GM21825 (cell line): Measurements from ENCODE around the gene FADD.

Source experiments
- ATAC-seq: cut with Tn5 transposase; IDR thresholded peaks from one replicate; pipeline ENCODE4 v1.9.1; 2021; ENCODE audit warnings: mild to moderate bottlenecking, moderate library complexity; ENCODE audit not compliant: unreplicated experiment

FADD gene

DNA sequence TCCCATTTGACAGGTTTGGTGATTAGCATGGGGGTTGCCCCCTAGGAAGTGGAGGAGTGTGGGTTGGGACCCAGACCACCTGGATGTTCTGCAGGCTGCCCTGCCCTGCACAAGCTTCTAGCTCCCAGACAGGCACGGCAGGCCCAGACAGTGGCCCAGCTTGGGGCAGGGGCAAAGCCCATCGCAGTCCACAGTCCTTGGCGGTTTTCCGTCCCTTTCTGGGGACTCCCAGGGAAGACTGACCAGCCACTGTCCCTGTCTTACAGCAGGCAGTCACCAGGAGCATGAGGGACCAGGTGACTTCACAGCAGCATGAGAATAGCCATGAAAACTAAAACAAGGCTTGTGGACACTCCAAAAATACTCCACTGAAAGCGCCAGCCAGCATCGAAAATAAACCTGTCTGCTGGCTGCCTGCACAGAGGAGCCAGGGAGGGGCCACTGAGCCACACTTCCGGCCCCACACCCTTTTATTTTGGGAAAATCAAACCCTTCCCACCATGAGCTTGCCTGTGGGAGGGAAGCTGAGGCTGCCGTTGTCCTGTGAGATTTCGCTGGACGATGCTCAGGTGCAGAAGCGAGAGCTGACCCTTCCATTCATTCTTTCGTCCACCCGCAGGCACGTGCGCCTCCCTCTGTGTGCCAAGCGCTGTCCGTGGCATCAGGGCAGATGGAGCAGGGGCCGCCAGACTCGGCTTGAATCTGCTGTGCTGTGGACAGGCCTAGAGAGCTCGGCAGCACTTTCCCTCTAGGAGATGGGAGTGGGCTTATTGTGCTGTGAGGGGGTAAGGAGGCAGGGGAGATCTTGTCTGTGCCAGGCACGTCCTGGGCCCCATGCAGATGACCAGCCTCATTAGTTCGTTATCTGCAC, 28.0 kb downstream of the FADD start:
- ATAC-seq = no peak

DNA sequence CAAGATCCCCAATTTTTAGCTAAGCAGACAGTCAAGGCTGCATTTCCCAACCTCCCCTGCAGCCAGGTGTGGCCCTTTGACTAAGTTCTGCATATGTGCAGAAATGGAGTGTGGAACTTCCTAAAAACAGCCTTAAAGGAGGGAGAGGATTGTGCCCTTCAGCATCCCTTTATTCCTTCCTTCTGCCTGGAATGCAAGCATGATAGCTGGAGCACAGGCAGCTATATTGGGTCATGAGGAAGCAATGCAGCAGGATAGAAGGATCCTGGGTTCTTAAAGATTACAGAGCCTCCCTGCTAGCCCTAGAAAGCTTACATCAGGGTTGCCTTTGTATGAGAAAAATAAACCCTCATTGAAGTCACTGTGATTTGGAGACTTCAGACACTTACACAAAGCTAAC, 29.9 kb downstream of the FADD start:
- ATAC-seq = no peak

DNA sequence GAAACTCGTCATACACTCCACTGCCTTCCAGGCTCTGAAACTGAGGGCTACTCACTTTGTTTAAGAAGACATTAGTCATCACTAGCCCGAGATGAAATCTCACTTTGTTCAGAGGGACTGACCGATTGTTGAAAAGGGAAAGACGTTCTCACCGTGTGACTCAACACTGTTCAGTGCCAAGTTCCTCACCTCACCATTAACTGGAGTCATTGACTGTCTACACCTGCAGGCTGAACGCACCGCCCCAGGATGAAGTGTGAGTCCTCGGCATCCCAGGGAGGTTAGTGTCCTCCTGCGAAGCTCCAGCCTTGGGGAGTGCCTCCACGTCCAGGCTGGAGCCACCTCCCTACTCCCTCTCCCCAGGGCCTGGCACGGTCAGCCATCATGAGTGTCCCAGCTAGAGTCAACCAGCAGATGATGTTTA, 30.4 kb downstream of the FADD start:
- no peak for ATAC-seq

DNA sequence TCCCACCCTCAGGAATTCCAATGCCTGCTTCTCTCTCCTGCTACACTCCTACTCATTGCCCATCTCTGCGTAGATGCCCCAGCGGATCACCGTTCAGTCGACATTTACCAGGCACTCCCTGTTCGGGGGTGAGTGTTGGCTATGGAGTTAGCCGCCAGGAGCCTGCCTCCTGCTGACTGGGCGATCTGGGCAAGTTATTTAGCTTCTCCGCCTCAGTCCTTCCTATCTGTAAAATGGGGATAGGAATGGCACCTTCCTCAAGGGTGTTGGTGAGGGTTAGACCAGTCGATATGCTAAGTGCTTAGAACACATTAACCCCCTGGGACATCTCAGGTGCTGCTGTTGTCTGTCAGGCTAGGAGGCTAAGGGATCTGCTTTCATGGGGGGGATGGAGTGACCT, 30.9 kb downstream of the FADD start:
- ATAC-seq = no peak

DNA sequence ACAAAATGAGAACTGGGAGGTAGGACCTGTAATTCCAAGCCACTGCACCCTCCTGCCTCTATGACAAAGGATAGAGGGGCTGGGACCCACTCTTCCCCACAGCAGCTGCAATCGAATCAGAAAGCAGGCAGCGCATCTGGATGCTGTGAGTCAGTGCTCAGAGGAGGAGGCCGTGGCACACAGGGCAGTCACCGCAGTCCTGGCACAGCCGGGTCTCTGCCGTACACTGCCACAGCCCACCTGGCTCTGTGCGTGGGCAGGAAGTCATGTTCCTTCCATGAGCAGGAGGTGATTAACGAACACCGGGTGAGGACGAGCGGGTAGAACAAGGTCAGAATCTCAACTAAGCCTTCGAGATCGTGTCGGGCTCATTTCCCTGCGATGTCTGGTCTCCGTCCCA, 37.2 kb downstream of the FADD start:
- no peak for ATAC-seq

DNA sequence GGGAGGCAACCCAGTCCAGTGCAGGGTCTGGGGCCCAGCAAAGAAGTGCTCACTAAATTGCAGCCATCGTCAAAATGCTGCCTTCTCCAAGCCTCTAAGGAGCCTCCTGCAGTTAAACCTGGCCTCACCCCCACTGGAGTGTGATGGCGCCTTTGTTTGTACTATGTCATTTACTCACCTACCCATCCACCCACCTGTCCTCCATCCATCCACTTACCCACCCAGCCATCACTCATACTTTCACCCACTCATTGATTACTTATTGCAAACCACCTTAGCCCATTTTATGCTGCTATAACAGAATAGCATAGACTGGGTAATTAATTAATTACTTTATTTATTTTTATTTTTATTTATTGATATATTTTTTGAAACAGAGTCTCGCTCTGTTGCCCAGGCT, 38.6 kb downstream of the FADD start:
- ATAC-seq = no peak

DNA sequence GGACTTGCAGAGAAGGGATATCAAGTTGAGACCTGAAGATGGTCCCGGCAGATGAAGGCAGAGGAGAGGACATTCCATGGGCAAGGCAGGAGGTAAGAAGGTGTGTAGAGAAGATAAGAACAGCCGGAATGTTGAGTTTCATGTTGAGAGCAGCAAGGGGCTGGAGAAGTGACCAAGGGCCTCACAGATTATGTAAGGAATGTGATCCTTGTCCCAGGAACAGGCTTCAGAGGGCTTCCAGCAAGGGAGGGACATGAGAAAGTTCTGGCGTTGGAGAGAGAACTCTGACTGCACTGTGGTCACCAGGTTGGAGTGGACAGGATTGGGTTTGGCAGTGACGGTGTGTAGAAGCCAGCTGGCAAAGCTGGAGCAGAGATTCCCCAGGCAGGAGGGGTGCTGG, 39.8 kb downstream of the FADD start:
- no peak for ATAC-seq

DNA sequence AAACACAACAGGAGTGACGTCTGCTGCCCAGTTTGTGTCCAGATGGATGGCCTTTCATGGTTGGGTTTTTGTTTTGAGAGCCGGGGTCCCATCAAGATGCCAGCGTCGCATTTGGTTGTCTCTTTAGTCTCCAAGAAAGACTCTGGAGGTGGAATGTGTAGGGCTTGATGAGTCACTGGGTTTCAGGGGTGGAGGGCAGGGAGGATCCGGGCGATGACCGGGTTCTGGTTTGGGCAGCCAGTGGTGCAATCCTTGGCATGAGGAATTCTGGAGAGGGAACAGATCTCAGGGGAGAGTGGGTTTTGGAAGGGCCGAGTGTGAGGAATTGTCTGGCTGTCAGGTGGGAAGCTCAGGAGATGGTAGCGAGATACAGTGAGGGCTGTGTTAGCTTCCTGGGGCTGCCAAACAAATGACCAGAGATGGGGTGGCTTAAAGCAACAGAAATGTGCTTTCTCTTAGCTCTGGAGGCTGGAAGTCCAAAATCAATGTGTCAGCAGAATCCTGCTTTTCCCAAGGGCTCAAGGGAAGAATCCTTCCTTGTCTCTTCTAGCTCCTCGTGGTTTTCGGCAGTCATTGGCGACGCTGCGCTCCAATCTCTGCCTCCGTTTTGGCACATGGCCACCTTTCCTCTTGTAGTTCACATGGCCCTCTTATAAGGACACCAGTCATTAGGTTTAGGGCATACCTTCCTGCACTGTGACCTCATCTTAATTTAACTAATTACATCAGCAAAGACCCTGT, 41.0 kb downstream of the FADD start:
- no peak for ATAC-seq

DNA sequence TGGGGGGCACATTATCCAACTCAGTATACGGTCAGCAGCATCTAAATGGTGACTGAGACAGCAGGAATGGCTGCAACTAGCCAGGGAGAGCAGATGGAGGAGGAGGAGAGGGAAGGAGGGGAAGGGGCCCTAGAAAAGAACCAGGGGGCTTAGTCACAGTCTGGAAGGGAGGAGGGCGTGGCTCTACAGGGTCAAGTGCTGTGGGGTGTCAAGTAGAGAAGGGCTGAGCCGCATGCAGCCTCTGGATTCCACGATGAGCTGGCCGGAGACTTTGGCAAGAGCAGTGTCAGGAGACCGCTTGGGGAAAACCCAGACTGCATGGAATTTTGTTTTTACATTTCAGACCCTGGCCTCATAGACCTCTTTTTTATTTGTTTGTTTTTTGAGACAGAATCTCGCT, 41.6 kb downstream of the FADD start:
- ATAC-seq = no peak

DNA sequence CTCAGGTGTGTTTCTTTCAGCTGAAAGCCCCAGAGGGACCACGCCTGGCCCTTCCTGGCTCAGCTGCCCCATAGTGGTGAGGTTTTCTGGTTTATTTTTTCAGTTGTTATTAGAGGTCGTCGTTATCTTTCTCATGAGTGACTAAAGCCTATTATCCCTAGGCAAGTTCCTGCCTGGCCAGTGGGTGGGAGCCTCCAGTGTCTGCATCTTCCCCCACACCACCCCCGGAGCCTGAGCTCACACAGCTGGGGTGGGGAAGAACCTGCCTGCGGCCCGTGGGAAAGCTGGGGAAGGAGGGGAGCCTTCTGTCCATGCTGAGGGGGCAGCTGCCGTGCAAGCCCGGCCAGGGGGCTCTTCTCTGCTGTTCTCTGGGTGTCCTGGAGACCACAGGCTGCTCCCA, 43.1 kb downstream of the FADD start:
- ATAC-seq = no peak

DNA sequence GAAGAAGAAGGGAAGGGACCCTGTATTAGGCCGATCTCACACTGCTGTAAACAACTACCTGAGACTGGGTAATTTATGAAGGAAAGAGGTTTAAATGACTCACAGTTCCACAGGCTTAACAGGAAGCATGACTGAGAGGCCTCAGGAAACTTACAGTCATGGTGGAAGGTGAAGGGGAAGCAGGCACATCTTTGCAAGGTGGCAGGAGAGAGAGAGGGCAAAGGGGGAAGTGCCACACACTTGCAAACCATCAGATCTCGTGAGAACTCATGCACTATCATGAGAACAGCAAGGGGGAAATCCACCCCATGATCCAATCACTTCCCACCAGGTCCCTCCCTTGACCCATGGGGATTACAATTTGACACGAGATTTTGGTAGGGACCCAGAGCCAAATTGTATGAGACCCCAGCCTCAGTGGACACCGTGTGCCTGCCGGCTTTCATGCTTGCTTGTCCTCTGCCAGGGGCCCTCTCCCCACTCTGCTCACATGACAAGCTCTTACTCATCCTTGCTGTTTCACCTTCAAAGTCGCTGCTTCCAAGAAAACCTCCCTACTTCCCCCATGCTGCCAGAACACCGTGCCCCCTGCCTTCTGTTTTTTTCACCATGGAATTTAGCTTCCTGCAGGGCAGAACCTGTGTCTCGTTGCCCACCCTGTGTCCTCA, 44.1 kb downstream of the FADD start:
- no peak for ATAC-seq

DNA sequence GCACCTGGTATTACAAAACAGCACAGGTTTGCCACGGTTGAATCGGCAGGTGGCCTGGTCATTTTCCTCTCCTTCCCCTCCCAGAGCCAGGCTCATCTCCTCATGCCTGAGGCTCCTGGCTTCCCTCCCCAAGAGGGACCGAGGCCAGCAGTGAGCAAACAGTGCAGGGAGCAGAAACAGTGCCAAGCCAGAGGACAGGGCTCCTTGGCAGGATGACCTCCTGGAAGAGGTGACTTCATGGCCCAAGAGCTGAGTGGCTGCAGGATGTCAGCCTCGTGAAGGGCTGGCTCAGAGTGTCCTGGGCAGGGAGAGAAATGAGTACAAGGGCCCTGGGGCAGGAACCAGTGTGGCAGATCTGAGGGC, 44.6 kb downstream of the FADD start:
- ATAC-seq = no peak

DNA sequence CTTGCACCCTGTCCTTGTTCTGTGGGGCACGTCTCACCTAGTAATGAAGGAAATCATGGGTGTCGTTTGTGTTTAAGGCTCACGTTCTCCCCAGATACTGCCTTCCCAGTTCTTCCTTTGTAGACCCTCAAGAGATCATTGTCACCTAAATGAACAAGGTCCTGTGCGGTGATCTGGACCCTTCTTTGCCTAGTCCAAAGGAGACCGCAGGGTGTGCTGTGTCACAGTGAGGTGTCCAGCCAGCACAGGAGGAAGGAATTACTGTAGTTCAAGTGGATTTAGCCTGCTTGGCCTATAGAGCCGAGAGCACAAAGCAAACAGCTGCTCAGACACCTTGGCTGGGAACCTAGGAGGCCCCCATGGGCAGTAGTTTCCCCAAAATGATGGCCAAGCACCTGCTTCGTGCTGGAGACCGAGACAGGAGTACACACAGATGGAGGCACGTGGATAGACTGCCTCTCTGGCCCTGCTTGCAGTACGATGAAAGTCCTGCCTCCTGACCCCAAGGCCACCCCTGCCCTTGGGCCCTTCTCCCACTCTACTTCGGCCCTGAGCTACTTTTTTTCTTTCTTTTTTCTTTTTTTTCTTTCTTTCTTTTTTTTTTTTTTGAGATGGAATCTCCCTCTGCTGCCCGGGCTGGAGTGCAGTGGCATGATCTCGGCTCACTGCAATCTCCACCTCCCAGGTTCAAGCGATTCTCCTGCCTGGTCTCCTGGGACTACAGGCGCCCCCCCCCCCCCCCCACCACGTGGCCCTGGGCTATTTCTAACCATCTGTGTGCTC, 48.0 kb downstream of the FADD start:
- no peak for ATAC-seq

DNA sequence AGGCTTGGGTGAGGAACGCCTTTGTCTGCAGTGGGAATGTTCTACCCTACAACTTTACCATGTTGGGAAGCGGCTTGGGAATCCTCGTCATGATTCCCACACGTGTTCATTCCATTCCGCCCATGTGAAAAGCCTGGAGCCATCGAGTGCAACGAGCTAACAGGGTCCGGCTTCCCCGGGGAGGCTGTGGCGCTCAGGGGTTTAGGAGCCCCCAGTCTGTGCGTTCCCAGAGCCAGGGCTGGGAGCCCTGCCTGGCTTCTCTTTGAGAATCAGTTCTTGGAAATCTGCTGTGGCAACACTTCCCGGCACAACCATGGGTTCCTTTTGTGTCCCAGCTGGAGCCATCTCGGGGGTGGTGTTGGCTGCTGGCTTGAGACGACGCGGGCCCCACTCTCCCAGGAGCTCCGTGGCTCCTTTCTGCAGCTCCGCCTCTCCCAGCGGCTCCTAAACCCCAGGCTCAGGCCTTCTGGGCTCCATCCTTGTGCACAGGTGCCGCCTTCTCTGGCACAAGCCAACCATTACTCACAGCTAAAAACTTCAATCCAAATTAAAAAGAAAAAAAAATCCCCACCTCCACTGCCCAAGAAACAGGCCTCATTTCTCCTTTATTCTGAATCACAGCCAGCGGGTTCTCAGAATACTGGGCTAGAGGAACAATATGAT, 48.7 kb downstream of the FADD start:
- no peak for ATAC-seq

DNA sequence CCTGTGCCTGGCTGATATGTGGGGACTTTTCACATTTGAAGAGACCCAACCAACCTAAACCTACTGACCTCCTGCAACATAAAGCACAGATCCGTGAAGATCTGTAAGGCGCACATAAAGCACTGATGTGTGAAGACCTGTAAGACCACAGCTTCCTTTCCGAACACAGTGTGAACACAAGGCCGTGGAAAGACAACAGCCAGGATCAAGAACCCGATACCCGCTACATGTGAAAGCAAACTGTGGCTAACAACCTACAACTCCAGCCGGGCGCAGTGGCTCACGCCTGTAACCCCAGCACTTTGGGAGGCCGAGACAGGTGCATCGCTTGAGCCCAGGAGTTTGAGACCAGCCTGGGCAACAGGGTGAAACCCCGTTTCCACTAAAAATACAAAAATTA, 49.7 kb downstream of the FADD start:
- peak; percentile 49 for ATAC-seq

DNA sequence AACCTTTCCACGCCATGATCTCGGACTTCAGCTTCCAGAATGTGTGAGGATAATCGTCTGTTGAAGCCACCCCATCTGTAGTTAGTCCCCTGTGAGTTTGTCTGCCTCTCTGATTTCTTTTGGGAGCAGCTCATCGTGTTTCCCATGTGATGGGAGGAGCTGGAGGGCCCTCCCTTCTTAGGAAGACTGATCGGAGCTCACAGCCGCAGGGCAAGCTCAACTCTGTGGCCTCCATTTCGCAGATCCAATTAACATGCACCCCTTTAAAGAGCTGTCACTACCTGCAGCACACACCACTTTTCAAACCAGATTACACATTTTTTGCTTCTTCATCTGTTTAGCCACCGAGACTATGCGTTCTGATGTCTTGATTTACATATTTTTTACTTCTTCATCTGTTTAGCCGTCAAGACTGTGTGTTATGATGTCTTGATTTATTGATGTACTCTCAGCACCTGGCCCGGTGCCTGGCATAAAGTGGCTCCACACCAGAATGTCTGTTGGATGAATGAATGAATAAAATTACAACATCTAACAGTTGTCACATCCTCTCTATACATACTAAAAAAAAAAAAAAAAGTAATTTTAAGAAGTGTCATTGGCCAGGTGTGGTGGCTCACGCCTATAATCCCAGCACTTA, 52.5 kb downstream of the FADD start:
- no peak for ATAC-seq
